Cardiac muscle cell (in vitro differentiated cells and primary cell): ENCODE results near the gene ADK. TPM values are rescaled to one million over a fixed set of nuclear protein-coding genes. Genes with fewer than 3 reads are reported as not detected.

Experiments used
- DNase-seq, 2 donors: peaks; one replicate each; pipeline versions ENCODE4 v3.0.0 to v3.0.0-alpha.2; 2010 to 2017; ENCODE audit warnings: low read depth in 1 of 2, low spot score in 1 of 2
- H3K27ac ChIP-seq: fragments of 200-600 bp; sonication (generic); 2 replicates; pipeline ENCODE4 v1.5.1; 2016
- H3K27me3 ChIP-seq: fragments of 200-600 bp; sonication (generic); 2 replicates; pipeline ENCODE4 v1.6.0; 2016; ENCODE audit warnings: control low read depth
- H3K36me3 ChIP-seq: fragments of 200-600 bp; sonication (generic); 2 replicates; pipeline ENCODE4 v1.5.1; 2016; ENCODE audit warnings: control low read depth
- H3K4me1 ChIP-seq: fragments of 200-600 bp; sonication (generic); 2 replicates; pipeline ENCODE4 v1.8.1; 2017; ENCODE audit warnings: low read depth, mild to moderate bottlenecking, mixed run types
- H3K4me3 ChIP-seq: fragments of 200-600 bp; sonication (generic); 2 replicates; pipeline ENCODE4 v1.5.1; 2016; ENCODE audit warnings: mild to moderate bottlenecking
- H3K9me3 ChIP-seq: fragments of 200-600 bp; sonication (generic); 2 replicates; pipeline ENCODE4 v1.5.1; 2017; ENCODE audit warnings: low read depth, mild to moderate bottlenecking, control low read depth
- polyA plus RNA-seq: library from polyadenylated mRNA; unstranded; fragments of >200 nt; fragmentation: Nextera tagmentation; extraction: Ambion mirVana; gene quantifications from 2 replicates; pipeline ENCODE4 v1.2.1, GENCODE V29; 2016
- total RNA-seq: library from RNA; depleted of rRNA; stranded (reverse); fragments of >200 nt; gene quantifications from 2 replicates; pipeline ENCODE4 v1.2.3, GENCODE V29; 2016
- TF ChIP-seq, protein P1 (sequence below): IDR thresholded peaks from 2 replicates; pipeline ENCODE4 v1.5.1; 2012; ENCODE audit warnings: low read depth, mild to moderate bottlenecking, low read length

Gene ADK
- total RNA-seq (20.4 and 24.8 TPM in 2 replicates), polyA plus RNA-seq (57.4 and 73.8 TPM in 2 replicates)

DNA sequence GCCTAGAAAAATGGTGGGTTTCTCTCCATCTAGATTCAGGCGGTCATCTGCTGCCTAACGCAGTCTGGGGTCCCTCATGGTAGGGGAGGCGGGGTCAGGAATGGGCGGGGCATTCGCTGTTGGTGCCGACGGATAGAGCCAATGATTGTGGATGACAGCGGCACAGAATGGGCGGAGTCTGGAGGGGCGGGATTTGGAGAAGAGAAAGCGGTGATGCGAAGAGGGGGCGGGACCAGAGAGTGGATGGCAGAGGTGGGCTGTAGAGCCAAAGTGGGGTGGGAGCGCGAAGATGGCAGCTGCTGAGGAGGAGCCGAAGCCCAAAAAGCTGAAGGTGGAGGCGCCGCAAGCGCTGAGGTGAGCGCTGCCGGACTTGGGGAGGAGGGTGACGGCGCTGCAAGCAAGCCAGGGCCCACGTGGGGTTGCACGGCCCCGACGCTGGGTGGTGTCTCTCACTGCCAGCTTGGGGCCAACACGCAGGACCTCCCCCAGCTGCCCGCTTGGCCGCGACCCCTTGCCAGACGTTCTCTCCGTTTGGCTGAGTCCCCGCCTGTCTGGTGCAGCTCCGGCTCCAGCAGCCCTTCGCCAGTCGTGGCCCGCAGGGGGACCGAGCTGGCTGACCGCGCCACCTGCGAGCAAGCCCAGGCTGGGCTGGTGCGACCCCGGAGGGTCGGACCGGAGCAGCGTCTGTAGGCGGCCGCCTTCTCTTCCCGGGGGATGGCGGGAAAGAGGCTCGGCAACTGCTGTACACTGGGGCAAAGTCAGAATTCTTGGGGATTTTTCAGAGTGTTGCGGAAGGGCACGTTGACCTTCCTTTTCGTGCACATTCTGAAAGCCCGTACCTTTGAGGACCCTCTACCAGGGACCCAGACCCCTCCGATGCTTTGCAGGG lies at the start of gene ADK:
ADK (plus strand) TSS at position 232 of the 889 bp plus-strand sequence; CDS start at position 290, 58 bp downstream.
- peak within 1 kb of the TSS; percentile 99 for H3K27ac ChIP-seq

DNA sequence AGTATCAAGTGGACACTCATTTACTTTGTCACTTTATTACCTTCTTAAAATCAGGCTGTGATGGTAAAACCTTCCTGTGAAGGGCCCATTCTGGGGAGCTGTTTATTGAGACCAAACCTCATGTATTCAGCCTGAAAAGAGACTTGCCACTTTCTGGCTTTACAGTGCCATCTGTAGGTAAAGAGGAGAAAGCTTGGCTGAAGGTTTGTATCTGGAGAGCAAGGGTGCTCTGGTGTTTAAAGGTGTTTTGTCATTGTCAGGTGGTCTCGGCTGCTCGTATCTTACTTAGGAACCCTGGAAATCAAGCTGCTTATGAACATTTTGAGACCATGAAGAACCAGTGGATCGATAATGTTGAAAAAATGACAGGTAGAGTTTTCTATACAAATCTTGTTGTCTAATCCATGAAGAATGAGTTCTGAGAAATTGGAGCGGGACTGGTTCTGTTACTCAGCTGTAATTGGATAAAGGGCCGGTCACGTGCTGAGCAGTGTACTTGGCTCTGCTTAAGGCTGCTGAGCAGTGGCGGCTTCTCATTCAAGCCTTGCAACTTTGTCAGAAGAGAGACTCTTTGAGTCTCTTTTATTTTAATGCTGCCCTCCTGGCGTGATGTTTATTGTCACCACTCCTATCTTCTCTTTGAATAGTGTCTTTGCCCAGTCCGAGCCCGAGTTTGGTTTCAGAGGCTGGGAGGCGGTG lies 47.3 kb upstream of the ADK start:
- TF ChIP-seq, protein P1, sequence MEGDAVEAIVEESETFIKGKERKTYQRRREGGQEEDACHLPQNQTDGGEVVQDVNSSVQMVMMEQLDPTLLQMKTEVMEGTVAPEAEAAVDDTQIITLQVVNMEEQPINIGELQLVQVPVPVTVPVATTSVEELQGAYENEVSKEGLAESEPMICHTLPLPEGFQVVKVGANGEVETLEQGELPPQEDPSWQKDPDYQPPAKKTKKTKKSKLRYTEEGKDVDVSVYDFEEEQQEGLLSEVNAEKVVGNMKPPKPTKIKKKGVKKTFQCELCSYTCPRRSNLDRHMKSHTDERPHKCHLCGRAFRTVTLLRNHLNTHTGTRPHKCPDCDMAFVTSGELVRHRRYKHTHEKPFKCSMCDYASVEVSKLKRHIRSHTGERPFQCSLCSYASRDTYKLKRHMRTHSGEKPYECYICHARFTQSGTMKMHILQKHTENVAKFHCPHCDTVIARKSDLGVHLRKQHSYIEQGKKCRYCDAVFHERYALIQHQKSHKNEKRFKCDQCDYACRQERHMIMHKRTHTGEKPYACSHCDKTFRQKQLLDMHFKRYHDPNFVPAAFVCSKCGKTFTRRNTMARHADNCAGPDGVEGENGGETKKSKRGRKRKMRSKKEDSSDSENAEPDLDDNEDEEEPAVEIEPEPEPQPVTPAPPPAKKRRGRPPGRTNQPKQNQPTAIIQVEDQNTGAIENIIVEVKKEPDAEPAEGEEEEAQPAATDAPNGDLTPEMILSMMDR: peak; percentile 48
- H3K36me3 ChIP-seq: peaks cover 66% of the 10 kb centered on the region
- H3K27ac ChIP-seq: peak overlapping the region; percentile 7

More for the DNA sequence above, at the start of gene ADK:
- peaks cover 28% of the 10 kb centered on the region for H3K4me1 ChIP-seq
- H3K9me3 ChIP-seq: no peaks in the 10 kb centered on the region
- peak within 1 kb of the TSS; percentile 67 for H3K4me3 ChIP-seq
- H3K27me3 ChIP-seq: no peaks in the 10 kb centered on the region
- TF ChIP-seq, protein P1: peak; percentile 22
- DNase-seq: peak; percentile 99
- H3K36me3 ChIP-seq: no peaks in the 10 kb centered on the region

DNA sequence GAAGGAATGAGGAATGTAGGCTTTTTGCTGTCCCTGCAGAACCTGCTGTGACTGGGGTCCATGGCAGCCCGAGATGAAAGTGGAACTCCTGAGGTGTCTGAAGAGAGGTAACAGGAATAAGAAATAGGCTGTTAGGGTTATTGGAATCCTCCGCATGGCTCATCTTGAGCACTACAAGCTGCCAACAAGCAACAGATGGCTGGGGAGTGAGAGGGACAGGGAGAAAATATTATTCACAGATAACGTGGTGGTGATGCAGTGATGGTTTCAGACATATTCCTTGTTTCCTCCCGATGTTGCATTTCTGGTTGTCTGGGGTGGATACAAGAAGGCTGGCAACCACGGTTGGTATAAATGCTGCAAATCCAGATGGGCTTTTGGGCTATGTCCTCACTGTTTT lies 46.5 kb upstream of the ADK start:
- no peaks in the 10 kb centered on the region for H3K9me3 ChIP-seq
- H3K27ac ChIP-seq: no peak overlapping the region
- H3K4me1 ChIP-seq: no peaks in the 10 kb centered on the region
- H3K4me3 ChIP-seq: no peak overlapping the region
- TF ChIP-seq, protein P1: no peak
- peaks cover 67% of the 10 kb centered on the region for H3K36me3 ChIP-seq
- no peaks in the 10 kb centered on the region for H3K27me3 ChIP-seq
- DNase-seq: no peak

More for the DNA sequence above, 47.3 kb upstream of the ADK start:
- DNase-seq: peak in 1 of 2 donors; percentile 49
- H3K9me3 ChIP-seq: no peaks in the 10 kb centered on the region
- H3K4me3 ChIP-seq: no peak overlapping the region
- H3K27me3 ChIP-seq: no peaks in the 10 kb centered on the region
- H3K4me1 ChIP-seq: no peaks in the 10 kb centered on the region

DNA sequence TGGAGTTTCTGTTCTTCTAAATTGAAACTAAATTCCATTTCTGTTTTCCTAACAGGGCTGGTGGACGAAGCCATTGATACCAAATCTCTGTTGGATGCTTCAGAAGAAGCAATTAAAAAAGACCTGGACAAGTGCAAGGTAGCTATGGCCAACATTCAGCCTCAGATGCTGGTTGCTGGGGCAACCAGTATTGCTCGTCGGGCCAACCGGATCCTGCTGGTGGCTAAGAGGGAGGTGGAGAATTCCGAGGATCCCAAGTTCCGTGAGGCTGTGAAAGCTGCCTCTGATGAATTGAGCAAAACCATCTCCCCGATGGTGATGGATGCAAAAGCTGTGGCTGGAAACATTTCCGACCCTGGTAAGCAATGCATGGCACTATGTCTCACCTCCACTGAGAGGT lies 46.0 kb upstream of the ADK start:
- no peaks in the 10 kb centered on the region for H3K27me3 ChIP-seq
- DNase-seq: no peak
- no peak overlapping the region for H3K27ac ChIP-seq
- no peaks in the 10 kb centered on the region for H3K4me1 ChIP-seq
- H3K4me3 ChIP-seq: no peak overlapping the region
- H3K36me3 ChIP-seq: peaks cover 69% of the 10 kb centered on the region
- TF ChIP-seq, protein P1: no peak
- no peaks in the 10 kb centered on the region for H3K9me3 ChIP-seq

DNA sequence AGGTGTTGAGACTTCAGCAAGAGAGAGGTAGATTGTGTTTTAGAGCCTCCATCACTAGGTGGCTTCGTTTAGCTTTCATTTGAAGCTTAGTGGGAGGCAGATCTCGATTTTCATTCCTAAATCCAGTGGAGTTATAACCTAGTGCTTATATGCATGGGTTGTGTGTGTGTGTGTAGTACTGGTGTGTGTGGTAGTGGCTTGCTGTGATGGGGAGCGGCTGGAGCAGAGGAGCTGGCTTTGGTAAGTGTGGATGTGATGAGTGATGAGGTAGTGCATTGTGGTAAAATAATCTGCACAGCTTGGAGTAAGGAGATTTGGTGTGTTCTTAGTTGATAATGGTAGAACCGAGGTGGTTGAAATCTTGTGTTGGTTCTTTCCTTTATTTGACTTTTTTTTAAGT lies 43.6 kb upstream of the ADK start:
- Histone ChIP-seq H3K4me3 (no peak overlapping the region), H3K27ac (peak overlapping the region; percentile 13), H3K9me3 (no peaks in the 10 kb centered on the region), H3K4me1 (no peaks in the 10 kb centered on the region), H3K27me3 (no peaks in the 10 kb centered on the region), H3K36me3 (peaks cover 79% of the 10 kb centered on the region)
- no peak for DNase-seq
- TF ChIP-seq, protein P1: no peak
